ENCODE measurements around the gene VEPH1.

VEPH1 gene

DNA sequence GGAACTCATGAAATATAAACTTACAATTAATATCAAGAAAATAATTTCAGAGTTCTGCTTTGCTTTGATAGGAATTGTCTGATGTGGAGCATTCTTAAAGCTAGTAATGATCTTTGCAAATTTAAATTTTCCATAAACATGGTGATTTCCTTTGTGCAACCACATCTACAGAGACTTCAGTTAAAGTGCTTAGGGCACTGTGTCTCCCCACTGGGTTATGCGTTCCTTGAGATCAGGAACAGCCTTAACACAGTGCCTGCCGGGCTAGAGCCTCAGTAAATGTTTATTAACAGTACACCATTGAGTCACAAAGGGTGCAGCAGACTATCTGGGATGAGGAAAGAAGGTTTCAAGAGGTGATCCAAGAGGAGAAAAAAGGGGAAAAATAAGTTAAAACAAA lies 235.2 kb downstream of the VEPH1 start:
- no peak overlapping the region for H3K4me3 ChIP-seq (ENCODE audit: severe bottlenecking)
- H3K4me1 ChIP-seq (ENCODE audit: insufficient read depth, poor library complexity, severe bottlenecking): no peaks in the 10 kb centered on the region
- no peaks in the 10 kb centered on the region for H3K36me3 ChIP-seq (ENCODE audit: low read depth)
- no peak for DNase-seq (ENCODE audit: low spot score)
- H3K27ac ChIP-seq (ENCODE audit: poor library complexity, severe bottlenecking): no peak overlapping the region
- TF ChIP-seq, protein P1, sequence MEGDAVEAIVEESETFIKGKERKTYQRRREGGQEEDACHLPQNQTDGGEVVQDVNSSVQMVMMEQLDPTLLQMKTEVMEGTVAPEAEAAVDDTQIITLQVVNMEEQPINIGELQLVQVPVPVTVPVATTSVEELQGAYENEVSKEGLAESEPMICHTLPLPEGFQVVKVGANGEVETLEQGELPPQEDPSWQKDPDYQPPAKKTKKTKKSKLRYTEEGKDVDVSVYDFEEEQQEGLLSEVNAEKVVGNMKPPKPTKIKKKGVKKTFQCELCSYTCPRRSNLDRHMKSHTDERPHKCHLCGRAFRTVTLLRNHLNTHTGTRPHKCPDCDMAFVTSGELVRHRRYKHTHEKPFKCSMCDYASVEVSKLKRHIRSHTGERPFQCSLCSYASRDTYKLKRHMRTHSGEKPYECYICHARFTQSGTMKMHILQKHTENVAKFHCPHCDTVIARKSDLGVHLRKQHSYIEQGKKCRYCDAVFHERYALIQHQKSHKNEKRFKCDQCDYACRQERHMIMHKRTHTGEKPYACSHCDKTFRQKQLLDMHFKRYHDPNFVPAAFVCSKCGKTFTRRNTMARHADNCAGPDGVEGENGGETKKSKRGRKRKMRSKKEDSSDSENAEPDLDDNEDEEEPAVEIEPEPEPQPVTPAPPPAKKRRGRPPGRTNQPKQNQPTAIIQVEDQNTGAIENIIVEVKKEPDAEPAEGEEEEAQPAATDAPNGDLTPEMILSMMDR (IDR thresholded peaks at IDR 0.05; ENCODE audit: poor library complexity, severe bottlenecking): no peak
- no peaks in the 10 kb centered on the region for H3K9me3 ChIP-seq (ENCODE audit: severe bottlenecking)
- H3K27me3 ChIP-seq (ENCODE audit: insufficient read depth, poor library complexity, severe bottlenecking): no peaks in the 10 kb centered on the region
- no peak for ATAC-seq (ENCODE audit: low read depth)

DNA sequence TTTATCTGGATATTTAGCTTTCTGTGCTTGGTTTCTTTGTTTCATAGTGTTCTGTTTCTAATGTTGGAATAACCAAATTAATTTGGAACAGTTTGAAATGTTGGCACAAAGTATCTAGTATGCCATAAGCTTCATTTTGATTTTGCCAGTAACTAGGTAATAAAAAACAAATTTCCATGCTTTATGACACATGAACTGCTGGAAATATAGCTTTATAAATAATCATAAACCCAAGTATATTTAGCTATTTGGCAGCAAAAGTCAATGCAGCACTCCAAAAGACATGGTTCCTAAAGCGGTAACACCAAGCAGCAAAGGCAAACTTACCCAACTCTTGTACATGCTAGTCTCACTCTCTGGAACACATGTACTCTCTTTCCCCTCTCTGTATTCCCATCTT lies 237.3 kb downstream of the VEPH1 start:
- H3K27ac ChIP-seq (ENCODE audit: poor library complexity, severe bottlenecking): no peak overlapping the region
- no peaks in the 10 kb centered on the region for H3K4me1 ChIP-seq (ENCODE audit: insufficient read depth, poor library complexity, severe bottlenecking)
- H3K27me3 ChIP-seq (ENCODE audit: insufficient read depth, poor library complexity, severe bottlenecking): no peaks in the 10 kb centered on the region
- H3K4me3 ChIP-seq (ENCODE audit: severe bottlenecking): no peak overlapping the region
- ATAC-seq (ENCODE audit: low read depth) (no peak), DNase-seq (ENCODE audit: low spot score) (no peak)
- H3K36me3 ChIP-seq (ENCODE audit: low read depth): no peaks in the 10 kb centered on the region
- no peaks in the 10 kb centered on the region for H3K9me3 ChIP-seq (ENCODE audit: severe bottlenecking)
- TF ChIP-seq, protein P1 (IDR thresholded peaks at IDR 0.05; ENCODE audit: poor library complexity, severe bottlenecking): no peak

DNA sequence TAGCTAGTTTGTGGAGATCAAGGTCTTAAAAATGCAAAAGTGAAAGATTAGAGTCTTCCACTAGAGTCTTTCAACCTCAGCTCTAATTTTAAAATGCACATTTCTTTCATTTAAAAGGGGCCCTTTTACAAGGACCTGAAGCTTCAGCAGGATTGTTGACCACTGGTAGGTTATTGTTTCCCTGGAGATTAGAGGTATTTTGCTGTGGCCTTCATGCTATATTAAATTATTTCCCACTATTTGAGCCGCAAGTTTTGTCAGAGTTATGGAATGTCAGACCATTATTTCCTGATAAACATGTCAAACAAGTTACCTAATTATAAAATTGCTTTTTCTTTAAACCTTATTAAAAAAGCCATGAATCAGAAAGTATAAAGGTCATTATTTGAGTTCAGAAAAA lies 240.2 kb downstream of the VEPH1 start:
- ATAC-seq (ENCODE audit: low read depth) (no peak), DNase-seq (ENCODE audit: low spot score) (no peak)
- TF ChIP-seq, protein P1 (IDR thresholded peaks at IDR 0.05; ENCODE audit: poor library complexity, severe bottlenecking): no peak
- no peak overlapping the region for H3K27ac ChIP-seq (ENCODE audit: poor library complexity, severe bottlenecking)
- no peak overlapping the region for H3K4me3 ChIP-seq (ENCODE audit: severe bottlenecking)
- H3K9me3 ChIP-seq (ENCODE audit: severe bottlenecking): no peaks in the 10 kb centered on the region
- no peaks in the 10 kb centered on the region for H3K4me1 ChIP-seq (ENCODE audit: insufficient read depth, poor library complexity, severe bottlenecking)
- no peaks in the 10 kb centered on the region for H3K27me3 ChIP-seq (ENCODE audit: insufficient read depth, poor library complexity, severe bottlenecking)
- H3K36me3 ChIP-seq (ENCODE audit: low read depth): no peaks in the 10 kb centered on the region

DNA sequence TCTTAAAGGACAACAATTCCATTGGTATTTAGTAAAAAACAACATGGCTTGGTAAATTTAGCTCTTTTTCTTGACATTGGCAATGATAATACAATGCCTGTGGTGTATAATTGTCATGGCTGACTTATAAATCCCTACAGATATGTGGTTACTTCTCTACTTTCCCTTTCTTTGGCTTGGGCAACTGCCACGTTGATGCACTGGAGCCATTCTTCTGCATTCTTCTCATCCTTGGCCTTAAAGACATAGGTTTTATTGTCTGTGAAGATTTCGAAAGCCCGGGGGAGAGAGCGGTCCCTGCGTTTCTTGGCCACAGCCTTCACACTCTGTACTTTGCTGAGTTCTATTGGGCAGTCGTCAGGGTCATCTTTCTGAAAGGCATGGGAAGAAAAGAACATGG lies 242.2 kb downstream of the VEPH1 start:
- H3K4me3 ChIP-seq (ENCODE audit: severe bottlenecking): no peak overlapping the region
- TF ChIP-seq, protein P1 (IDR thresholded peaks at IDR 0.05; ENCODE audit: poor library complexity, severe bottlenecking): no peak
- H3K27ac ChIP-seq (ENCODE audit: poor library complexity, severe bottlenecking): no peak overlapping the region
- H3K36me3 ChIP-seq (ENCODE audit: low read depth): no peaks in the 10 kb centered on the region
- H3K27me3 ChIP-seq (ENCODE audit: insufficient read depth, poor library complexity, severe bottlenecking): no peaks in the 10 kb centered on the region
- no peaks in the 10 kb centered on the region for H3K9me3 ChIP-seq (ENCODE audit: severe bottlenecking)
- ATAC-seq (ENCODE audit: low read depth) (no peak), DNase-seq (ENCODE audit: low spot score) (no peak)
- no peaks in the 10 kb centered on the region for H3K4me1 ChIP-seq (ENCODE audit: insufficient read depth, poor library complexity, severe bottlenecking)

DNA sequence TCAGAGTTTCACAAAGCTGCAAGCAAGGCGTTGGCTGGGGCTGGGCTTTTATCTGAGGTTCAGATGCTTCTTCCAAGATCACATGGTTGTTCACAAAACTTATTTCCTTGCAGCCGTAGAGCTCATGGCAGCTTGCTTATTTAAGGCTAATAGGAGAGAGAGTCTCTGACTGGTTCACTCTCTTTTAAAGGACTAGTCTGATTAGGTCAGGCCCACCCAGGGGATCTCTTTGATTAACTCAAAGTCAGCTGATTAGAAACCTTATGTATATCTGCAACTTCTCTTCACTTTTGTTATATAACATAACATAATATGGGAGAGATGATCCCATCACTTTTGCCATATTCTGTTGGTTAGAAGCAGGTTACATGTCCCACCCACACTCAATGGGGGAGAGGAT lies 243.4 kb downstream of the VEPH1 start:
- TF ChIP-seq, protein P1 (IDR thresholded peaks at IDR 0.05; ENCODE audit: poor library complexity, severe bottlenecking): no peak
- Histone ChIP-seq H3K4me1 (ENCODE audit: insufficient read depth, poor library complexity, severe bottlenecking) (no peaks in the 10 kb centered on the region), H3K4me3 (ENCODE audit: severe bottlenecking) (no peak overlapping the region), H3K36me3 (ENCODE audit: low read depth) (no peaks in the 10 kb centered on the region), H3K27me3 (ENCODE audit: insufficient read depth, poor library complexity, severe bottlenecking) (no peaks in the 10 kb centered on the region), H3K9me3 (ENCODE audit: severe bottlenecking) (no peaks in the 10 kb centered on the region), H3K27ac (ENCODE audit: poor library complexity, severe bottlenecking) (no peak overlapping the region)
- DNase-seq (ENCODE audit: low spot score): no peak
- ATAC-seq (ENCODE audit: low read depth): no peak

Measured in RWPE2 (cell line).